Muscle layer of colon (tissue), 2 donors: ENCODE measurements around the gene DOCK8.
"Not testable (repeated sequence)": the region's sequence is repeated elsewhere in the genome, so short reads cannot be mapped to it uniquely, and the experiment has no call there.

Experiments used
- H3K27ac ChIP-seq: one replicate; pipeline ENCODE4 v1.7.0; 2013; ENCODE audit warnings: low read depth, mild to moderate bottlenecking, low read length, moderate library complexity
- H3K27me3 ChIP-seq, 2 donors: one replicate each; pipeline ENCODE4 v1.7.0; 2013; ENCODE audit warnings: low read length in 2 of 2, mild to moderate bottlenecking in 2 of 2; ENCODE audit not compliant: insufficient read depth in 2 of 2, control insufficient read depth in 1 of 2
- H3K36me3 ChIP-seq: one replicate; pipeline ENCODE4 v1.7.0; 2013; ENCODE audit warnings: mild to moderate bottlenecking, low read length; ENCODE audit not compliant: insufficient read depth
- H3K4me1 ChIP-seq: one replicate; pipeline ENCODE4 v1.7.0; 2013; ENCODE audit warnings: mild to moderate bottlenecking, low read length; ENCODE audit not compliant: insufficient read depth
- H3K4me3 ChIP-seq, 2 donors: one replicate each; pipeline ENCODE4 v1.7.0; 2013; ENCODE audit warnings: low read length in 2 of 2, low read depth in 1 of 2, mild to moderate bottlenecking in 1 of 2, moderate library complexity in 1 of 2
- H3K9ac ChIP-seq: one replicate; pipeline ENCODE4 v1.7.0; 2013; ENCODE audit warnings: low read length
- H3K9me3 ChIP-seq: one replicate; pipeline ENCODE4 v1.7.0; 2013; ENCODE audit warnings: mild to moderate bottlenecking, low read length
- donor health status: abdominal sarcoma.
- donor health status: Adenocarcinoma of cecum.

DOCK8 gene

GRCh38 chr9:228929-229695 is 14.4 kb downstream of the DOCK8 start:
- Histone ChIP-seq H3K27ac (no peak overlapping the region), H3K4me3 (no peak overlapping the region), H3K27me3 (no peaks in the 10 kb centered on the region), H3K36me3 (no peaks in the 10 kb centered on the region), H3K9ac (no peak overlapping the region), H3K4me1 (no peaks in the 10 kb centered on the region), H3K9me3 (no peaks in the 10 kb centered on the region)

GRCh38 chr9:231625-232024 is 17.0 kb downstream of the DOCK8 start:
- not testable (repeated sequence) for H3K4me3 ChIP-seq, H3K27me3 ChIP-seq

DNA sequence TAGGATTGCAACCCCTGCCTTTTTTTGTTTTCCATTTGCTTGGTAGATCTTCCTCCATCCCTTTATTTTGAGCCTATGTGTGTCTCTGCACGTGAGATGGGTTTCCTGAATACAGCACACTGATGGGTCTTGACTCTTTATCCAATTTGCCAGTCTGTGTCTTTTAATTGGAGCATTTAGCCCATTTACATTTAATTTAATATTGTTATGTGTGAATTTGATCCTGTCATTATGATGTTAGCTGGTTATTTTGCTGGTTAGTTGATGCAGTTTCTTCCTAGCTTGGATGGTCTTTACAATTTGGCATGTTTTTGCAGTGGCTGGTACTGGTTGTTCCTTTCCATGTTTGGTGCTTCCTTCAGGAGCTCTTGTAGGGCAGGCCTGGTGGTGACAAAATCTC is 19.0 kb downstream of the DOCK8 start:
- not testable (repeated sequence) for H3K4me1 ChIP-seq, H3K27ac ChIP-seq, H3K36me3 ChIP-seq, H3K27me3 ChIP-seq, H3K9me3 ChIP-seq, H3K9ac ChIP-seq, H3K4me3 ChIP-seq

More at GRCh38 chr9:231625-232024, 17.0 kb downstream of the DOCK8 start:
- not testable (repeated sequence) for H3K27ac ChIP-seq, H3K4me1 ChIP-seq, H3K36me3 ChIP-seq, H3K9me3 ChIP-seq, H3K9ac ChIP-seq

GRCh38 chr9:237141-237857 is 22.6 kb downstream of the DOCK8 start:
- H3K27ac ChIP-seq, result no peak overlapping the region
- H3K4me3 ChIP-seq, result no peak overlapping the region
- no peaks in the 10 kb centered on the region for H3K36me3 ChIP-seq
- no peaks in the 10 kb centered on the region for H3K4me1 ChIP-seq
- no peaks in the 10 kb centered on the region for H3K9me3 ChIP-seq
- H3K27me3 ChIP-seq, result no peaks in the 10 kb centered on the region
- H3K9ac ChIP-seq, result no peak overlapping the region

GRCh38 chr9:237858-238345 is 23.2 kb downstream of the DOCK8 start:
- H3K36me3 ChIP-seq, result no peaks in the 10 kb centered on the region
- no peak overlapping the region for H3K9ac ChIP-seq
- H3K27me3 ChIP-seq, result no peaks in the 10 kb centered on the region
- H3K4me1 ChIP-seq, result no peaks in the 10 kb centered on the region
- H3K9me3 ChIP-seq, result no peaks in the 10 kb centered on the region
- no peak overlapping the region for H3K27ac ChIP-seq
- H3K4me3 ChIP-seq, result no peak overlapping the region

GRCh38 chr9:242461-243080 is 27.9 kb downstream of the DOCK8 start:
- no peaks in the 10 kb centered on the region for H3K27me3 ChIP-seq
- no peaks in the 10 kb centered on the region for H3K9me3 ChIP-seq
- no peak overlapping the region for H3K9ac ChIP-seq

DNA sequence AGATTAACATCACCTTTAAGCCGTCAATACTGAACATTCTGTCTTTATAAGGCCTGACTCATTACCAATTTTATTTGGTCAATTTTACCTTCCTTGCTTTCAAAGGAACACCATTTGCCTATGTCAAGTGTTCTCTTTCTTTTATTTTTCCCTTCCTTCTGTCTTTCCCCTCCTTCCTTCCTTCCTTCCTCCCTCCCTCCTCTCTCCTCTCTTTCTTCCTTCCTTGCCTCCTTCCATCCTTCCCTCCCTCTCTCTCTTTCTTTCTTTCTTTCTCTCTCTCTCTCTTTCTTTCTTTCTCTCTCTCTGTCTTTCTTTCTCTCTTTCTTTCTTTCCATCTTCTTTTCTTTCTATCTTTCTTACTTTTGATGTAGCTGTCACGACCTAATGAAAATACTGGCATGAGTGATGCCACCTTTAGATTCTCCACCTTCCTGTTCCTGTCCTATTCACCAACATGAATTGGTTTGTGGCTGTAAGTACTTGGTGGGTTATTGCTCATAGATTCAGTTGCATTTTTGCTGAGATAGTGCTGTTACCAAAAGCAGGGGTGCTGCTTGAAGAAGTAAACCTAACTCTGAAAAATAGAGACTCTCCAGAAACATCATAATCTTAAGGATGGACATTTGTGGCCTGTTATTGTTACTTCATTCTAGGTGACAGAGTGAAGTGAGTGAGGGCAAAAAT is 33.8 kb downstream of the DOCK8 start:
- Histone ChIP-seq H3K4me1 (no peaks in the 10 kb centered on the region), H3K27ac (no peak overlapping the region), H3K9me3 (no peaks in the 10 kb centered on the region)

More at GRCh38 chr9:242461-243080, 27.9 kb downstream of the DOCK8 start:
- Histone ChIP-seq H3K36me3 (no peaks in the 10 kb centered on the region), H3K27ac (no peak overlapping the region), H3K4me1 (no peaks in the 10 kb centered on the region), H3K4me3 (no peak overlapping the region)

GRCh38 chr9:249025-249424 is 34.4 kb downstream of the DOCK8 start:
- Histone ChIP-seq H3K36me3 (no peaks in the 10 kb centered on the region), H3K9me3 (no peaks in the 10 kb centered on the region), H3K27me3 (no peaks in the 10 kb centered on the region), H3K4me3 (no peak overlapping the region), H3K9ac (no peak overlapping the region), H3K4me1 (no peaks in the 10 kb centered on the region), H3K27ac (no peak overlapping the region)

More for the DNA sequence above, 33.8 kb downstream of the DOCK8 start:
- Histone ChIP-seq H3K27me3 (no peaks in the 10 kb centered on the region), H3K36me3 (no peaks in the 10 kb centered on the region), H3K4me3 (no peak overlapping the region), H3K9ac (no peak overlapping the region)

- Histone ChIP-seq H3K9ac (no peak overlapping the region), H3K27ac (no peak overlapping the region), H3K9me3 (no peaks in the 10 kb centered on the region), H3K27me3 (no peaks in the 10 kb centered on the region), H3K4me1 (no peaks in the 10 kb centered on the region), H3K4me3 (no peak overlapping the region), H3K36me3 (no peaks in the 10 kb centered on the region)
Measured at GRCh38 chr9:250039-250438, 35.4 kb downstream of the DOCK8 start.

DNA sequence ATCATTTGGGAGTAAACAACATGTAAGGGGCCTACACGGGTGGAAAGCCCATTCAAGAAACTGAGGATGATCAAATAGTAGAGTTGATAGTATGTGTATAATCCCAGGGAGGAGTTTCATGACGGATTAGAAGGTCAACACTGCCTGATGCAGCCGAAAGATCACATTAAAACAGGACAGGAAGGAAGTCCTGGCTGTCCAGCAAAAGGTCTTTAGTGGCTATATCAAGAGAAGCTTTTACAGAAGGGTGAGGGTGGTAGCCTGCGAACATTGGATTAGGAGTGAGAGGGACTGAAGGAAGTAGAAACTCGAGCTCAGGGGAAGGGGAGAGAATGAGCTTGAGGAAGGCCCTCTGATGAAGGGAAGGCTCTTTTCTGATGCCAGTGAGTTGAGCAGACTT is 36.0 kb downstream of the DOCK8 start:
- H3K36me3 ChIP-seq, result no peaks in the 10 kb centered on the region
- no peaks in the 10 kb centered on the region for H3K4me1 ChIP-seq
- H3K27ac ChIP-seq, result no peak overlapping the region
- H3K9ac ChIP-seq, result no peak overlapping the region
- H3K9me3 ChIP-seq, result no peaks in the 10 kb centered on the region
- no peak overlapping the region for H3K4me3 ChIP-seq
- no peaks in the 10 kb centered on the region for H3K27me3 ChIP-seq

GRCh38 chr9:251398-251797 is 36.7 kb downstream of the DOCK8 start:
- no peaks in the 10 kb centered on the region for H3K36me3 ChIP-seq
- no peaks in the 10 kb centered on the region for H3K4me1 ChIP-seq
- H3K27ac ChIP-seq, result no peak overlapping the region
- no peak overlapping the region for H3K4me3 ChIP-seq
- H3K9me3 ChIP-seq, result no peaks in the 10 kb centered on the region
- H3K9ac ChIP-seq, result no peak overlapping the region
- no peaks in the 10 kb centered on the region for H3K27me3 ChIP-seq
